Ishikawa (cell line): ENCODE results near the gene MXI1.

Experiments used
- CEBPB ChIP-seq: IDR thresholded peaks from 2 replicates; pipeline ENCODE4 v1.6.1; 2012
- TCF12 ChIP-seq: IDR thresholded peaks from 2 replicates; pipeline ENCODE4 v1.6.1; 2012; ENCODE audit warnings: low read depth
- YY1 ChIP-seq: IDR thresholded peaks from 2 replicates; pipeline ENCODE4 v1.6.1; 2012; ENCODE audit warnings: low read depth
- TF ChIP-seq, protein P1 (sequence below): IDR thresholded peaks from 2 replicates; pipeline ENCODE4 v1.6.1; 2012; ENCODE audit warnings: low read depth, mild to moderate bottlenecking

DNA sequence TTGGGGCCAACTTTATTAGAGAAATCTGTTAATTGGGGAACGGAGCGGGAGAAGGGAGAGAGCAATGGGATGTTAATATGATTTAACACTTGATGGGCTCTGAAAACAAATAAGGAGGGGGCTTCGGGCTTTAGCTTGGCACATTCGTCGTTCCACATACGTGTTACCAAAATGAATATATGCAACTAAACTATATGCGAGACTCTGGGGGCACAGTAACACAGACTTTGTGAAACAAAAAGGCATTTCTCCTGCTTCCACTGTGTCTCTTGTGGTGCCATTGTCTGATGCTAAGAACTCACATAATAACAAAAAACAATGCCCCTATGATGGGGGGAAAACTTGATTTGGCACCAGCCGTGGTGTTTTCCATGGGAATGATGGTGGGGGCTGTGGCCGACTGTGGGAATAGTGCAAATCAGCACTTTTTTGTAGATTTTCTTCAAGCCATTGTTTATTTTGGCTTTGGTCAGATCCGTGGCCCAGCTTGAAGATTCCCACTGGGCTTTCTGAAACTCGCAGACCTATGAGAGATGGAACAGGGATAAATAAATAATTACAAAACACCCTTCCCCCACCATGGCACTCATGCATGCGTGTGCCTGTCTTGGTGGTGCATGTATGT is 2.2 kb upstream of the MXI1 start:
- TF ChIP-seq, protein P1, sequence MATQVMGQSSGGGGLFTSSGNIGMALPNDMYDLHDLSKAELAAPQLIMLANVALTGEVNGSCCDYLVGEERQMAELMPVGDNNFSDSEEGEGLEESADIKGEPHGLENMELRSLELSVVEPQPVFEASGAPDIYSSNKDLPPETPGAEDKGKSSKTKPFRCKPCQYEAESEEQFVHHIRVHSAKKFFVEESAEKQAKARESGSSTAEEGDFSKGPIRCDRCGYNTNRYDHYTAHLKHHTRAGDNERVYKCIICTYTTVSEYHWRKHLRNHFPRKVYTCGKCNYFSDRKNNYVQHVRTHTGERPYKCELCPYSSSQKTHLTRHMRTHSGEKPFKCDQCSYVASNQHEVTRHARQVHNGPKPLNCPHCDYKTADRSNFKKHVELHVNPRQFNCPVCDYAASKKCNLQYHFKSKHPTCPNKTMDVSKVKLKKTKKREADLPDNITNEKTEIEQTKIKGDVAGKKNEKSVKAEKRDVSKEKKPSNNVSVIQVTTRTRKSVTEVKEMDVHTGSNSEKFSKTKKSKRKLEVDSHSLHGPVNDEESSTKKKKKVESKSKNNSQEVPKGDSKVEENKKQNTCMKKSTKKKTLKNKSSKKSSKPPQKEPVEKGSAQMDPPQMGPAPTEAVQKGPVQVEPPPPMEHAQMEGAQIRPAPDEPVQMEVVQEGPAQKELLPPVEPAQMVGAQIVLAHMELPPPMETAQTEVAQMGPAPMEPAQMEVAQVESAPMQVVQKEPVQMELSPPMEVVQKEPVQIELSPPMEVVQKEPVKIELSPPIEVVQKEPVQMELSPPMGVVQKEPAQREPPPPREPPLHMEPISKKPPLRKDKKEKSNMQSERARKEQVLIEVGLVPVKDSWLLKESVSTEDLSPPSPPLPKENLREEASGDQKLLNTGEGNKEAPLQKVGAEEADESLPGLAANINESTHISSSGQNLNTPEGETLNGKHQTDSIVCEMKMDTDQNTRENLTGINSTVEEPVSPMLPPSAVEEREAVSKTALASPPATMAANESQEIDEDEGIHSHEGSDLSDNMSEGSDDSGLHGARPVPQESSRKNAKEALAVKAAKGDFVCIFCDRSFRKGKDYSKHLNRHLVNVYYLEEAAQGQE, result no peak
- TF ChIP-seq TCF12 (no peak), YY1 (no peak), CEBPB (no peak)
